Left lung (tissue), 10 donors: ENCODE measurements around the gene ZNF710. TPM values are rescaled to one million over a fixed set of nuclear protein-coding genes. Genes with fewer than 3 reads are reported as not detected.

Experiments used
- ATAC-seq: fragments of 200-7000 bp; cut with Tn5 transposase; one replicate; pipeline ENCODE4 v1.9.1; 2020; ENCODE audit warnings: moderate library complexity
- DNase-seq, 4 donors: peaks; one replicate each; pipeline ENCODE4 v3.0.0-alpha.2; 2013 to 2020
- H3K27ac ChIP-seq, 2 donors: fragments of 200-600 bp; sonication (generic) in 1 of 2; one replicate each; pipeline versions ENCODE4 v1.5.0 to v1.8.0; 2020 to 2021
- H3K27me3 ChIP-seq, 2 donors: fragments of 200-600 bp; sonication (generic) in 1 of 2; one replicate each; pipeline versions ENCODE4 v1.5.0 to v1.8.0; 2020 to 2021
- H3K36me3 ChIP-seq, 2 donors: fragments of 200-600 bp; sonication (generic) in 1 of 2; one replicate each; pipeline versions ENCODE4 v1.5.0 to v1.8.0; 2020 to 2021
- H3K4me1 ChIP-seq, 2 donors: fragments of 200-600 bp; one replicate each; pipeline ENCODE4 v1.8.0; 2021
- H3K4me3 ChIP-seq, 2 donors: fragments of 200-600 bp; sonication (generic) in 1 of 2; one replicate each; pipeline versions ENCODE4 v1.5.0 to v1.8.0; 2020 to 2021; ENCODE audit warnings: mild to moderate bottlenecking in 1 of 2
- H3K9me3 ChIP-seq, 2 donors: fragments of 200-600 bp; sonication (generic) in 1 of 2; one replicate each; pipeline versions ENCODE4 v1.5.0 to v1.8.0; 2020 to 2021
- intact Hi-C, 2 donors: fragments of 100-400 bp; cut with DNase I; formaldehyde crosslinking; loops; one replicate each; pipeline versions ENCODE4 v1.11.2 to v1.14.2; 2022
- polyA plus RNA-seq, 6 donors: library from polyadenylated mRNA; unstranded; fragments of 120-200 nt; gene quantifications; one replicate each; pipeline ENCODE4 v1.2.1, GENCODE V29; 2013; ENCODE audit not compliant: insufficient read length in 6 of 6
- total RNA-seq, 2 donors: library from RNA; stranded (reverse); fragmentation: NEBNext Ultra II Directional; extraction: Animal tissue kit (Norgen Biotek cat#: 25700); gene quantifications; one replicate each; pipeline ENCODE4 v1.2.1, GENCODE V29; 2021
- TF ChIP-seq, protein P1 (sequence below), 2 donors: fragments of 200-600 bp; sonication (generic) in 1 of 2; IDR thresholded peaks; one replicate each; pipeline versions ENCODE4 v1.5.0 to v1.8.0; 2021; ENCODE audit warnings: antibody characterized with exemption in 2 of 2
- donor health status: DM: no; HTN: yes; CAD: no.
- donor health status: DM: no; HTN: no; CAD: no.

ZNF710 gene
- total and polyA plus RNA-seq, 8 donors, result 27.9 to 53.7 (median 39.9) TPM

GRCh38 chr15:89982315-89983055 lies 18.6 kb upstream of the ZNF710 start:
- peaks cover 0 to 5% of the 10 kb centered on the region in 2 donors for H3K9me3 ChIP-seq
- TF ChIP-seq, protein P1, sequence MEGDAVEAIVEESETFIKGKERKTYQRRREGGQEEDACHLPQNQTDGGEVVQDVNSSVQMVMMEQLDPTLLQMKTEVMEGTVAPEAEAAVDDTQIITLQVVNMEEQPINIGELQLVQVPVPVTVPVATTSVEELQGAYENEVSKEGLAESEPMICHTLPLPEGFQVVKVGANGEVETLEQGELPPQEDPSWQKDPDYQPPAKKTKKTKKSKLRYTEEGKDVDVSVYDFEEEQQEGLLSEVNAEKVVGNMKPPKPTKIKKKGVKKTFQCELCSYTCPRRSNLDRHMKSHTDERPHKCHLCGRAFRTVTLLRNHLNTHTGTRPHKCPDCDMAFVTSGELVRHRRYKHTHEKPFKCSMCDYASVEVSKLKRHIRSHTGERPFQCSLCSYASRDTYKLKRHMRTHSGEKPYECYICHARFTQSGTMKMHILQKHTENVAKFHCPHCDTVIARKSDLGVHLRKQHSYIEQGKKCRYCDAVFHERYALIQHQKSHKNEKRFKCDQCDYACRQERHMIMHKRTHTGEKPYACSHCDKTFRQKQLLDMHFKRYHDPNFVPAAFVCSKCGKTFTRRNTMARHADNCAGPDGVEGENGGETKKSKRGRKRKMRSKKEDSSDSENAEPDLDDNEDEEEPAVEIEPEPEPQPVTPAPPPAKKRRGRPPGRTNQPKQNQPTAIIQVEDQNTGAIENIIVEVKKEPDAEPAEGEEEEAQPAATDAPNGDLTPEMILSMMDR (IDR thresholded peaks at IDR 0.05), result no peak
- H3K27ac ChIP-seq, result no peak overlapping the region
- intact Hi-C loops, result no loop called here
- ATAC-seq (no peak), DNase-seq (no peak)
- no peaks in the 10 kb centered on the region for H3K4me1 ChIP-seq
- H3K4me3 ChIP-seq, result no peak overlapping the region
- H3K36me3 ChIP-seq, result no peaks in the 10 kb centered on the region
- H3K27me3 ChIP-seq, result no peaks in the 10 kb centered on the region

DNA sequence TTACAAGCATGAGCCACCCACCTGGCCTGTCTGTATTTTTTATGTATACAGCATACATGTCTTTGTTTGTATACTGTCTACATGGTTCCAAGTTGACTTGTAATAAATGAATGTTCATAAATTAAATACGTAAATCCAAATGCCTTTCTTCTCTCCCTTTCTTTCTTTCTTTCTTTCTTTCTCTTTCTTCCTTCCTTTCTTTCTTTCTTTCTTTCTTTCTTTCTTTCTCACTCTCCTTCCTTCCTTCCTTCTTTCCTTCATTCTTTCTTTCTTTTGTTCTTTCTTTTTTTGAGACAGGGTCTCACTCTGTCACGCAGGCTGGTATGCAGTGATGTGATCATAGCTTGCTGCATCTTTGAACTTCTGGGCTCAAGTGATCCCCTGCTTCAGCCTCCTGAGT lies 17.1 kb upstream of the ZNF710 start:
- Histone ChIP-seq H3K27me3 (no peaks in the 10 kb centered on the region), H3K4me3 (no peak overlapping the region), H3K36me3 (no peaks in the 10 kb centered on the region), H3K9me3 (peaks cover 0 to 5% of the 10 kb centered on the region in 2 donors), H3K27ac (no peak overlapping the region), H3K4me1 (no peaks in the 10 kb centered on the region)
- intact Hi-C loops, result no loop called here
- no peak for DNase-seq
- ATAC-seq, result no peak
- TF ChIP-seq, protein P1 (IDR thresholded peaks at IDR 0.05), result no peak

DNA sequence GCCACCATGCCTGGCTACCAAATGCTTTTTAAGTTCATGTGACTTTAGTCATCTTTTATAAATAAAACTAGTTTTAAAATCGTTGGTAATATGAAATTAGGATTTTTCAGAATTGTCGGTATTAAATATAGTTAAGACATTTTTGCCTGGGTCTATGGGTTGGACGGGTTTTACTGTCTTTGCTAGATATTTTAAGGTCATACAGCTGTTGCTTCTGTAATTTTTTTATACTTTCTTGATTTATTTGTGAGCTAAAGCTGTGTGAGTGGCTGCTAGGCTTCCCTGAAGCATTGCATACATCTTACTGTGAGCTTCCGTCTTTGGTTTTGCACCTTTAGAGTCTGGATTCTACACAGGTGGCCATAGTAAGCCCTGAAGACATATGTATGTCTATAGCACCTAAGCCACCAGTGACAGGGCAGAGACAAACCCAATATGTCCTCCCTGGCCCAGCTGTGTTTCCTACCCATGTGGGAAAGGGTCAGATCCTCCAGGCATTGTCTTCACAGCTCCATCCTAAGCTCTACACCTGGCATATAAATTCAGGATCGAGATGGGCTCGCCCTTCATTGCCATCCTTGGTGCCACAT lies 16.6 kb upstream of the ZNF710 start:
- no peak overlapping the region for H3K27ac ChIP-seq
- no peak overlapping the region for H3K4me3 ChIP-seq
- H3K9me3 ChIP-seq, result peaks cover 0 to 5% of the 10 kb centered on the region in 2 donors
- DNase-seq, result no peak
- ATAC-seq, result no peak
- H3K36me3 ChIP-seq, result no peaks in the 10 kb centered on the region
- H3K4me1 ChIP-seq, result no peaks in the 10 kb centered on the region
- intact Hi-C loops, result no loop called here
- H3K27me3 ChIP-seq, result no peaks in the 10 kb centered on the region
- TF ChIP-seq, protein P1 (IDR thresholded peaks at IDR 0.05), result no peak

DNA sequence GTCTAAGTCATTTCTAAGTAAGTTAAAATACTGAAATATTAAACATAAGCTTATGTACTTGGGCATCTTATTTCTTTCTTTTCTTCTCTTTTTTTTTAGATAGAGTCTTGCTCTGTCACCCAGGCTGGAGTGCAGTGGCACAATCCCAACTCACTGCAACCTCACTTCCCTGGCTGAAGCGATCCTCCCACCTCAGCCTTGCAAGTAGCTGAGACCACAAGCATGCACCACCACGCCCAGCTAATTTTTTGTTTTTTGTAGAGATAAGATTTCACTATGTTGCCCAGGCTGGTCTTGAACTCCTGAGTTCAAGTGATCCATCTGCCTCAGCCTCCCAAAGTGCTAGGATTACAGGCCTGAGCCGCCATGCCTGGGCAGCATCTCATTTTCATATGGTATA lies 16.0 kb upstream of the ZNF710 start:
- Histone ChIP-seq H3K27ac (no peak overlapping the region), H3K4me1 (no peaks in the 10 kb centered on the region), H3K9me3 (peaks cover 0 to 5% of the 10 kb centered on the region in 2 donors), H3K36me3 (no peaks in the 10 kb centered on the region), H3K4me3 (no peak overlapping the region), H3K27me3 (no peaks in the 10 kb centered on the region)
- DNase-seq (no peak), ATAC-seq (no peak)
- intact Hi-C loops, result no loop called here
- TF ChIP-seq, protein P1 (IDR thresholded peaks at IDR 0.05), result no peak

- no peaks in the 10 kb centered on the region for H3K9me3 ChIP-seq
- TF ChIP-seq, protein P1 (IDR thresholded peaks at IDR 0.05), result no peak
- no peak for DNase-seq
- H3K36me3 ChIP-seq, result no peaks in the 10 kb centered on the region
- intact Hi-C loops, result no loop called here
- peaks cover 0 to 14% of the 10 kb centered on the region in 2 donors for H3K4me1 ChIP-seq
- no peaks in the 10 kb centered on the region for H3K27me3 ChIP-seq
- no peak overlapping the region for H3K4me3 ChIP-seq
- no peak for ATAC-seq
- no peak overlapping the region for H3K27ac ChIP-seq
These were observed 9.8 kb upstream of the ZNF710 start for GRCh38 chr15:89991312-89991711.
